ENCODE results near the gene CLIP1.
"Not testable (repeated sequence)": the region's sequence is repeated elsewhere in the genome, so short reads cannot be mapped to it uniquely, and the experiment has no call there.

Gene CLIP1

DNA sequence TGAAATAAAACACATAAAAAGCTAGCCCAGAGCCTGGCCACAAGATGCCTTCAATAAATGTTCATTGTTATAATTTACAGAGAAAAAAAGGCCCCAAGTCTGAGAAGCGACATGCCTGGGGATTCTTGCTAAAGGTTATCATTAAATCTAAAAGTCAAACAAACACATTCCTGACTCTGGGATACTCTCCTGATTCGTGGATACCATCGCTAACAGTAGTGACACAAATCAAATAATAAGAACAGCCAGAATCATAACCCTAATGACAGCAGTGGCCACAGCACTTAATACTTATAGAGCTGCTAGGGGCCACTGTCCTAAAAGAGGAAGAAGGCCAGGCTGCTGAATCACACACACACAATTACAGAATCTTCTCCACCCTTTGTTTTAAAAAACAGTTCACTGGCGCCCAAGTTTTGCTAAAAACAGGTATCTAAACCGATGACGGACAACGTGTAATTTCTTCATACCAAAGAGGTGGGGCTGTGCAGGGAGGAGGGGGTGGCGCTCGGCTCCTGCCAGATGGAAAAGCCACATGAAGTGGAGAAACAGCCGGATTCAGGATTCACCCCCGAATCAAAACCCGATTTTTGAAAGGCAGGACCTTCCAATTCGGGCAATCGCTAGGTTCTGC is 1.2 kb downstream of the CLIP1 start:
- Histone ChIP-seq H3K4me1 (ENCODE audit: insufficient read depth, low read length) (peaks cover 20% of the 10 kb centered on the region), H3K9me3 (ENCODE audit: low read length) (no peaks in the 10 kb centered on the region), H3K36me3 (ENCODE audit: insufficient read depth, low read length) (peaks cover 2% of the 10 kb centered on the region), H2AFZ (ENCODE audit: low read depth, low read length) (peak overlapping the region; percentile 61), H3K4me3 (ENCODE audit: low read length) (peak overlapping the region; percentile 98), H3K27me3 (ENCODE audit: insufficient read depth, low read length) (no peaks in the 10 kb centered on the region)

DNA sequence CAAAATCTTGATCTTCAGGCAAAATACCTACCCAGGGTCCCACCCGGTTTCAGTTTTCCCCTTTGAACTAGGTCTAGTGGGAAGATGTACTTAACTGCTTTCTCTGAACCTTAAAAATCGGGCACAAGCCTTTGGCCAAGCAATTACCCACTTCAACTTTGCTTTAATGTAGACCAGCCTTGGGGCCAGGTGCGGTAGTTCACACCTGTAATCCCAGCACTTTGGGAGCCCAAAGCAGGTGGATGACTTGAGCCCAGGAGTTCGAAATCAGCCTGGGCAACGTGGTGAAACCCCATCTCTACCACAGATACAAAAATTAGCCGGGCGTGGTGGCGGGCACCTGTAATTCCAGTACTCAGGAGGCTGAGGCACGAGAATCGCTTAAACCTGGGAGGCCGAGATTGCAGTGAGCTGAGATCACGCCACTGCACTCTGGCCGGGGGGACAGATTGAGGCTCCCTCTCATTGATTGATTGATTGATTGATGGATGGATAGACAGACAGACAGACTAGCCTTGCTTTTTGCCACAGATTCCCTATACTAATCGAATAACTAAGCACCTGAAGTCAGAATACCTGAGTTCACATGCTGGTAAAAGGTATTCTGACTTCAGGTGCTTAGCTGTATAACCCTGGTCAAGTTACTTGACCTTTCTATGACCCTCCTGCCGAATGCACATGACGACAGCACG is 1.9 kb downstream of the CLIP1 start:
- H3K27me3 ChIP-seq (ENCODE audit: insufficient read depth, low read length), result no peaks in the 10 kb centered on the region
- peak overlapping the region; percentile 98 for H3K4me3 ChIP-seq (ENCODE audit: low read length)
- no peaks in the 10 kb centered on the region for H3K9me3 ChIP-seq (ENCODE audit: low read length)
- H3K36me3 ChIP-seq (ENCODE audit: insufficient read depth, low read length), result peaks cover 4% of the 10 kb centered on the region
- no peak overlapping the region for H2AFZ ChIP-seq (ENCODE audit: low read depth, low read length)
- H3K4me1 ChIP-seq (ENCODE audit: insufficient read depth, low read length), result peaks cover 20% of the 10 kb centered on the region

DNA sequence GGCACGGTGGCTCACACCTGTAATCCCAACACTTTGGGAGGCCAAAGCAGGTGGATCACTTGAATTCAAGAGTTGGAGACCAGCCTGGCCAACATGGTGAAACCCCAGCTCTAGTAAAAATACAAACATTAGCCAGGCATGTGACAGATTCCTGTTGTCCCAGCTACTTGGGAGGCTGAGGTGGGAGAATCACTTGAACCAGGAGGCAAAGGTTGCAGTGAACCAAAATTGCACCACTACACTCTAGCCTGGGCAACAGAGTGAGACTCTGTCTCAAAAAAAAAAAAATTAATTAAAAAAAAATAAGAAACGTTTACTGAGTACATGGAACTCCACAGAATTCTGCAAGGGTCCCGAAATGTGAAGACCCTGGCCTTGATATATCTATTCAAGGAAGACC is 3.4 kb downstream of the CLIP1 start:
- not testable (repeated sequence) for H3K36me3 ChIP-seq (ENCODE audit: insufficient read depth, low read length); H3K9me3 ChIP-seq (ENCODE audit: low read length); H3K4me3 ChIP-seq (ENCODE audit: low read length); H3K27me3 ChIP-seq (ENCODE audit: insufficient read depth, low read length); H2AFZ ChIP-seq (ENCODE audit: low read depth, low read length)
- H3K4me1 ChIP-seq (ENCODE audit: insufficient read depth, low read length), result peaks cover 20% of the 10 kb centered on the region

DNA sequence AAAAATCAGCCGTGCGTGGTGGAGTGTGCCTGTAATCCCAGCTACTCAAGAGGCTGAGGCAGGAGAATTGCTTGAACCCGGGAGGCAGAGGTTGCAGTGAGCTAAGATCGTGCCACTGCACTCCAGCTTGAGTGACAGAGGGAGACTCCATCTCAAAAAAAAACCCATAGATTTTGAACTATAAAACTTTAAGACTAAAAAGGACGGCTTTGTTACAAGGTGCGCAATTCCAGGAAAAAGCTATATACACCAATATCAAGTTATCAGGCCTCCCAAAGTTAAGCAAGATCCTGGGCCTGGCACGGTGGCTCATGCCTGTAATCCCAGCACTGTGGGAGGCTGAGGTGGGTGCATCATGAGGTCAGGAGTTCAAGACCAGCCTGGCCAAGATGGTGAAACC is 6.8 kb downstream of the CLIP1 start:
- H3K27me3 ChIP-seq (ENCODE audit: insufficient read depth, low read length); H3K4me1 ChIP-seq (ENCODE audit: insufficient read depth, low read length); H3K4me3 ChIP-seq (ENCODE audit: low read length); H3K9me3 ChIP-seq (ENCODE audit: low read length); H2AFZ ChIP-seq (ENCODE audit: low read depth, low read length): not testable (repeated sequence)
- peaks cover 17% of the 10 kb centered on the region for H3K36me3 ChIP-seq (ENCODE audit: insufficient read depth, low read length)

DNA sequence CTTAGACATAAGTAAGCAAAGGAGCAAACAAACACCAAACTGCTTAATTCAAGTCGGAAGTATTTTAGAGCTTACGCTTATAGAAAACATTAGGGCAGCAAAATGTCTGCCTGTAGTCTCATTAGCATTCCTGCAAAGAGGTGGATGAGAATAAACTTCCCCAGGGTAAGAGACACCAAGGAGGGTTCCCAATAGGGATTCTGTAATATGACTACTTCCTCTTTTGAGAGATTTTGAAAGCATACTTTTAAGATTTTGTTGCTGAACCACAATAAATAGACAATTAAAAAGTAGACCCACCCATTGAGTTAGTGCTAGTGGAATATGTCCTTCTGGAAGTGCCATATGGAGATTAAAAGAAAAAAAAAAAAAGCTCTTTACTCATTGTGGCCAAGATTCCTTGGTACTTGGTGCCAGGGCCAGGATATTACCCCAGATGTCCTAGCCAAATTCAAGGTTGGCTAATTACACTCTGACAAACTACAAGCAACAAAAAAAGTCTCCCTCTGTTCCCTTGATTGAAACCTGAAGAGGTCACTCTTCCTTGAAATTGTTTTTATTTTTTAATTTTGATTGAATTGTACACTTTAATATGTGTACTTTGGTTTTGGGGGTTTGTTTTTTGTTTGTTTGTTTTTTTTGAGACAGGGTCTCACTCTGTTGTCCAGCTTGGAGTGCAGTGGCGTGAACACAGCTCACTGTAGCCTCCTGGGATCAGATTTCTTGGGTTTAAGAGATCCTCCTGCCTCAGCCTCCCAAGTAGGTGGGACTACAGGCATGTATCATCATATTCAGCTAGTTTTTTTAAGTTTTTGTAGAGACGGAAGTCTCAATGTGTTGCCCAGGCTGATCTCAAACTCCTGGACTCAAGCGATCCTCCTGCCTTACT is 8.7 kb downstream of the CLIP1 start:
- H3K4me1 ChIP-seq (ENCODE audit: insufficient read depth, low read length), result no peaks in the 10 kb centered on the region
- H3K9me3 ChIP-seq (ENCODE audit: low read length), result peaks cover 5% of the 10 kb centered on the region
- H3K36me3 ChIP-seq (ENCODE audit: insufficient read depth, low read length), result peaks cover 18% of the 10 kb centered on the region
- H2AFZ ChIP-seq (ENCODE audit: low read depth, low read length), result no peak overlapping the region
- H3K4me3 ChIP-seq (ENCODE audit: low read length), result no peak overlapping the region
- no peaks in the 10 kb centered on the region for H3K27me3 ChIP-seq (ENCODE audit: insufficient read depth, low read length)

DNA sequence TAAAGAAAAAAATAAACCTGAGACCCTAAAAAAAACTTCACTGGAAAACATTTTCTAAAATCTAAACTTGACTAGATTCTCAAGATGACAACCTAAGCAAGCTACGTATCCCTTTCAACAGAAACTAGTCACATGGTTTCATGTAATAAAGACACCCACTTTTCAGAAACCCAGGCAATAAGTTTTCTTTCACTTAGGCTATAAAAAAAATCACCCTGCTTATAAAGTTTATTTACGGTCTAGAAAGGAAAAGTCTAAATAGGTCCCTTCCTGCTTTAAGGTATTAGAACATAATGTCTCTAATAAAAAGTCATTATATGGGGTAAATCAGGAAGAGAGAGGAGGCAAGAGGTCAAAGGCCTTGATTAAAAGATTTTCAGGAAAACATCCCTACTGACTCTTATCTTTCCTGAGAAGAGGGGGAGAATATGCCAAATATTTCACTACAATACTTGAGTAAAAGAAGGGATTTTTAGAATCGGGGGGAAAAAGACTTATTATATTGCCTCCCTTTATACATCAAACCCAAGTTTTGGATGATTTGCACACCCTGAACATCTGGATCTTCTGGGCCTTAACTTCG is 9.5 kb downstream of the CLIP1 start:
- Histone ChIP-seq H2AFZ (ENCODE audit: low read depth, low read length) (no peak overlapping the region), H3K9me3 (ENCODE audit: low read length) (peaks cover 5% of the 10 kb centered on the region), H3K36me3 (ENCODE audit: insufficient read depth, low read length) (peaks cover 18% of the 10 kb centered on the region), H3K27me3 (ENCODE audit: insufficient read depth, low read length) (no peaks in the 10 kb centered on the region), H3K4me1 (ENCODE audit: insufficient read depth, low read length) (no peaks in the 10 kb centered on the region), H3K4me3 (ENCODE audit: low read length) (no peak overlapping the region)

DNA sequence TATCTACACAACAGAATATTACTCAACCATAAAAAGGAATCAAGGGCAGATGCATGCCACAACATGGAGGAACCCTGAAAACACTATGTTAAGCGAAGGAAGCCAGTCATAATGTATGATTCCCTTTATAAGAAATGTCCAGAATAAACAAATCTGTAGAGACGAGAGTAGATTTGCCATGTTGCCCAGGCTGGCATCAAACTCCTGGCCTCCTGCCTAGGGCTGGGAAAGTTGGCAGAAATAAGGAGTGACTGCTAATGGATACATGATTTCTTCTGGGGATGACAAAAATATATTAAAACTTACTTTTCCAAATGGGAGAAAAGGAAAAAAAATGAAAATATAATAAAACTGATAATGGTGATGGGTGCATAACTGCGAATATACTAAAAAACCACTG is 10.9 kb downstream of the CLIP1 start:
- no peaks in the 10 kb centered on the region for H3K27me3 ChIP-seq (ENCODE audit: insufficient read depth, low read length)
- H3K4me3 ChIP-seq (ENCODE audit: low read length), result no peak overlapping the region
- peaks cover 16% of the 10 kb centered on the region for H3K36me3 ChIP-seq (ENCODE audit: insufficient read depth, low read length)
- peaks cover 5% of the 10 kb centered on the region for H3K9me3 ChIP-seq (ENCODE audit: low read length)
- H3K4me1 ChIP-seq (ENCODE audit: insufficient read depth, low read length), result no peaks in the 10 kb centered on the region
- H2AFZ ChIP-seq (ENCODE audit: low read depth, low read length), result no peak overlapping the region

DNA sequence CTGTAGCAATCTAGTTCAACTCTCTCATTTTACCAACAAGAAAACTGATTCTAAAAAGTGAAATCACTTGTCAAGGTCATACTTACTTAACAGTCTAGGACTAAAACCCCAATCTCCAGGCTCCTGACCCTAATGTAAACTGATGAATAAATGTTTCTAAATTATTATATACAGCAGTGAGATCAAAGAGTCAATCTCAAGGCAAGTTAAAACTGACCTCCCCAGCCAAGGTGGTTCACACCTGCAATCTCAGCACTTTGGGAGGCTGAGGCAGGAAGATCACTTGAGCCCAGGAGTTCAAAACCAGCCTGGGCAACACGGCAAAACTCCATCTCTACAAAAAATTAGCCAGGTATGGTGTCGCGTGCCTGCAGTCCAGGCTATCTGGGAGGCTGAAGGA is 15.3 kb downstream of the CLIP1 start:
- Histone ChIP-seq H3K4me3 (ENCODE audit: low read length) (no peak overlapping the region), H3K27me3 (ENCODE audit: insufficient read depth, low read length) (no peaks in the 10 kb centered on the region), H3K36me3 (ENCODE audit: insufficient read depth, low read length) (peaks cover 21% of the 10 kb centered on the region), H3K9me3 (ENCODE audit: low read length) (peaks cover 5% of the 10 kb centered on the region), H3K4me1 (ENCODE audit: insufficient read depth, low read length) (no peaks in the 10 kb centered on the region), H2AFZ (ENCODE audit: low read depth, low read length) (no peak overlapping the region)

DNA sequence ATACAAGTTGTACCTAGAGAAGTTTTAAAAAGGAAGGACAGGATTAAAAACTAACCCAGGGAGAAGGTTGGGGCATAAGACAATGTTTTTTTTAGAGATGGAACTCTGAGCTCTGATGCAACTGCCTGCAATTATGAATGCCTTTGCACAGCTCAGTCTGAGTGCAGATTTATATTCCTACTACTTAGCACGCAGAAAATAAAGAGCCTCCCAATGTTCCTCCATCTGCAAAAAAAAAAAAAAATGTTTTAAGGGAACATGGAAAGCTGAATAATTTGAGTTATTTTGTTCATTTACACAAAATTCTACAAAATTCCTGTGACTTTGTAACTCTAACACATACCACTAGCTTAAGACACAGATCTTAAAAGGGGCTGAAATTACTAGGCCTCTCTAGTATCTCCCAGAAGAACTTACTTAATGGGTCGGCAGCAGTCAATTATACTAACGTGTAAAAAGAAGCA is 15.7 kb downstream of the CLIP1 start:
- no peaks in the 10 kb centered on the region for H3K4me1 ChIP-seq (ENCODE audit: insufficient read depth, low read length)
- no peak overlapping the region for H2AFZ ChIP-seq (ENCODE audit: low read depth, low read length)
- H3K27me3 ChIP-seq (ENCODE audit: insufficient read depth, low read length), result no peaks in the 10 kb centered on the region
- peaks cover 21% of the 10 kb centered on the region for H3K36me3 ChIP-seq (ENCODE audit: insufficient read depth, low read length)
- H3K9me3 ChIP-seq (ENCODE audit: low read length), result peaks cover 3% of the 10 kb centered on the region
- H3K4me3 ChIP-seq (ENCODE audit: low read length), result no peak overlapping the region

DNA sequence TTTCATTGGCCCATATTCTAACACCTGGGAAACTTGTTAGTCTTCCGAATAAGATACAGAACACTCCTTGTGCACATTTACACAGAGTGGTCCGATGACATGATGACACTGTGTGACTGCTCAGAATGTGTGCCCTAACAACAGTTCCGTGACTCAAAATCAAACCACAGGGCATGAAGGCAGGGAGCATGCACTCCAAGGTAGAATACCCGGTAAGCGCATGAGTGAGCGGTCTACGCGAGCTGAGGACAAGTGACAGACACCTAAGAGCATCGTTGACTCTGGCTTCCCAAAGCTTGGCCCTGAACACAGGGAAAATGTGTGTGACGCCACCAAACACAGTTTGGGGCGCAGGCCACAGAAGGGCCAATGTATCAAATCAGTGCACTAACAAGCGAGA is 18.6 kb downstream of the CLIP1 start:
- Histone ChIP-seq H3K4me3 (ENCODE audit: low read length) (no peak overlapping the region), H3K27me3 (ENCODE audit: insufficient read depth, low read length) (no peaks in the 10 kb centered on the region), H2AFZ (ENCODE audit: low read depth, low read length) (no peak overlapping the region), H3K36me3 (ENCODE audit: insufficient read depth, low read length) (peaks cover 11% of the 10 kb centered on the region), H3K9me3 (ENCODE audit: low read length) (no peaks in the 10 kb centered on the region), H3K4me1 (ENCODE audit: insufficient read depth, low read length) (peaks cover 12% of the 10 kb centered on the region)

DNA sequence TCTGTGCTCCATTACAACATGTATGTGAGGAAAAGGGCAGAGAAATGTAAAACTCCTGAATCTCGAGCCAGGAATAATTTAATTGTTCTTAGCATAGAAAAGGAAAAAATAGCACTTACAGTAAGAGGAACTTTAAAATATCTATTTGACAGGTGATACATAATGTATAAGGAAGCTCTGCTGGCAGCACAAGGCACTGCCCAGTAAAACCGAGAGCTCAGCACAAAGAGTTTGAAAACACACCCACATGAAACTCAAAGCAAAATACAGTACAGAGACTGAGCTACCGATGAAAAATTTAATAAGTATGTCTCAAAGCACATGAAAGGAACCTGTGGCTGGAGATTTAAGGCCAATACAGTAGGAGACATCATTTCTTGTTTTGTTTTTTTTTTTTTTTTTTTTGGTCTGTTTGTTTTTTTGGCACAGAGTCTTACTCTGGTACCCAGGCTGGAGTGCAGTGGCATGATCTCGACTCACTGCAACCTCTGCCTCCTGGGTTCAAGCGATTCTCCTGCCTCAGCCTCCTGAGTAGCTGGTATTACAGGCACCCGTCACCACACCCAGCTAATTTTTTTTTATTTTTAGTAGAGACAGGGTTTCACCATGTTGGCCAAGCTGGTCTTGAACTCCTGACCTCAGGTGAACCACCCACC is 19.2 kb downstream of the CLIP1 start:
- Histone ChIP-seq H3K4me1 (ENCODE audit: insufficient read depth, low read length) (peaks cover 12% of the 10 kb centered on the region), H3K9me3 (ENCODE audit: low read length) (no peaks in the 10 kb centered on the region), H3K36me3 (ENCODE audit: insufficient read depth, low read length) (peaks cover 11% of the 10 kb centered on the region), H2AFZ (ENCODE audit: low read depth, low read length) (no peak overlapping the region), H3K4me3 (ENCODE audit: low read length) (no peak overlapping the region), H3K27me3 (ENCODE audit: insufficient read depth, low read length) (no peaks in the 10 kb centered on the region)

DNA sequence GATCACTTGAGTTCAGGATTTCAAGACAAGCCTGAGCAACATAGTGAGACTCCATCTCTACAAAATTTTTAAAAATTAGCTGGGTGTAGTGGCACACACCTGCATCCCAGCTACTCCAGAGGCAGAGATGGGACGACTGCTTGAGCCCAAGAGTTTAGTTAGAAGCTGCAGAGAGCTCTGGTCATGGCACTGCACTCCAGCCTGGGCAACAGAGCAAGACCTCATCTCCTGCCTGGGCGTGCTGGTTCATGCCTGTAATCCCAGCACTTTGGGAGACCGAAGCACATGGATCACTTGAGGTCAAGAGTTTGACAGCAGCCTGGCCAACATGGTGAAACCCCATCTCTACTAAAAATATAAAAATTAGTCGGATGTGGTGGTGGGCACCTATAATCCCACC is 20.2 kb downstream of the CLIP1 start:
- Histone ChIP-seq H3K27me3 (ENCODE audit: insufficient read depth, low read length) (no peaks in the 10 kb centered on the region), H3K4me3 (ENCODE audit: low read length) (no peak overlapping the region), H3K36me3 (ENCODE audit: insufficient read depth, low read length) (peaks cover 11% of the 10 kb centered on the region), H2AFZ (ENCODE audit: low read depth, low read length) (no peak overlapping the region), H3K9me3 (ENCODE audit: low read length) (no peaks in the 10 kb centered on the region), H3K4me1 (ENCODE audit: insufficient read depth, low read length) (peaks cover 12% of the 10 kb centered on the region)

Measured in neuron (in vitro differentiated cells).